ENCODE data around the gene MAML2.

Gene MAML2

DNA sequence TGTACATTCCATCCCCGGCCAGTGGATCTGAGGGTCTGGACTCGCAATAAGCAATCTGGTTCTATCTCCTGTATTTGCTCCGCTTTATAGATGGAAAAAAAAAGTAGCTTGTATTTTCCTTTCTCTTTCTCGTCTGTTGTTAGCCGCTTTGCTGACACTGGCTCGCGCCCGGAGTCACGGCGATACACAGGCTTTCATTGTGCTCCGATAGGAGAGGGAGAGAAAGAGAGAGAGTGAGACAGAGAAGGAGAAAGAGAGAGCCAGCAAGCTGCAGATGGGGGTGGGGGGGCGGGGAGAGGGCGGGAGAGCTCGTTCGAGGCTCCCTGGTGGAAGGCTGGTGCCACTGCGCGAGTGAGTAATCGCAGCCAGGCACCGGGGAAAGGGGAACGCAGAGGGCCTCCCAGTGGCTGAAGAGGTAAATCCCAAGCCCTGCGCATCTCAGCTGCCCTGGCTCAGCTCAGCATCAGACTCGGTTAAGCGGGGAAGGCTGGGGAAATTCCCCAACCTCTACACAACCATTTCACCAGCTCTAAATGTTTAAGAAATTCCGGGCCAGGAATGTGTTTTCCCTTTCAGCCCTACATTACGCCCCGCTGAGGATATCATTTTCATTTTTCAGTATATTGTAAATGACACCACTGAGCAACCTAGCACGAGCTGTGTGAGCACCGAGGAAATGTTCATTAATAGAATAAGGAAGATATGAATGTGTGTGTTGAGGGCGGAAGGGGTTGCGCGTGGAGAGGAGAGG, at the start of gene MAML2:
MAML2 (minus strand) TSS at position 235 of the 751 bp plus-strand sequence. CDS start 1,300 bp downstream, outside the sequence.
- no peak for FAIRE-seq

DNA sequence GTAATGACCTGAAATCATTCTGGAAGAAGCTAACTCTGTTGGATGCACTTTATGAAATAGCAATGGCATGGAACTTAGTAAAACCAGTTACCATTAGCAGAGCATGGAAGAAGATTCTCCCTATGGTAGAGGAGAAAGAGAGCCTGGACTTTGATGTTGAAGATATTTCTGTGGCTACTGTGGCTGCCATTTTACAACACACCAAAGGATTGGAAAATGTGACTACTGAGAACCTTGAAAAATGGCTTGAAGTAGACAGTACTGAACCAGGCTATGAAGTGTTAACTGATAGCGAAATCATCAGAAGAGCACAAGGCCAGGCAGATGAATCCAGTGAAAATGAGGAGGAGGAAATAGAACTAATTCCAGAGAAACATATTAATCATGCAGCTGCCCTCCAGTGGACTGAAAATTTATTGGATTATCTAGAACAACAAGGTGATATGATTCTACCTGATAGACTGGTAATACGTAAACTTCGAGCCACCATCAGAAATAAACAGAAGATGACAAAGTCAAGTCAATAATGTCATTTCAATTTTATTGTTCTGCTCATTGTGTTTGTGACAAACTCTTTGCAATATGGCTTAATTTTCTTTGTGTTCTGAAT, 48.8 kb upstream of the MAML2 start:
- FAIRE-seq: no peak

DNA sequence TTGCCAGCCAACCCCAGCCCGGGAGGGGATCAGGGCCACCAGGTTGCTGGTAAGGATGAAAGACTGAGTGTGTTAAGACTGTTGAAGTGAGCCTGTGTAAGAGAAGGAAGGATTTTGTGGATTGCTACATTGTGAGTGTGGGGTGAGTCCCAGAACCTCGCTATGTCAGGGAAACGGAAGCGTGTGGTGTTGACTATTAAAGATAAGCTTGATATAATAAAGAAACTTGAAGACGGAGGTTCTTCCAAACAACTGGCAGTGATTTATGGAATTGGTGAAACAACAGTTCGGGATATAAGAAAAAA, 47.4 kb upstream of the MAML2 start:
- FAIRE-seq: no peak

DNA sequence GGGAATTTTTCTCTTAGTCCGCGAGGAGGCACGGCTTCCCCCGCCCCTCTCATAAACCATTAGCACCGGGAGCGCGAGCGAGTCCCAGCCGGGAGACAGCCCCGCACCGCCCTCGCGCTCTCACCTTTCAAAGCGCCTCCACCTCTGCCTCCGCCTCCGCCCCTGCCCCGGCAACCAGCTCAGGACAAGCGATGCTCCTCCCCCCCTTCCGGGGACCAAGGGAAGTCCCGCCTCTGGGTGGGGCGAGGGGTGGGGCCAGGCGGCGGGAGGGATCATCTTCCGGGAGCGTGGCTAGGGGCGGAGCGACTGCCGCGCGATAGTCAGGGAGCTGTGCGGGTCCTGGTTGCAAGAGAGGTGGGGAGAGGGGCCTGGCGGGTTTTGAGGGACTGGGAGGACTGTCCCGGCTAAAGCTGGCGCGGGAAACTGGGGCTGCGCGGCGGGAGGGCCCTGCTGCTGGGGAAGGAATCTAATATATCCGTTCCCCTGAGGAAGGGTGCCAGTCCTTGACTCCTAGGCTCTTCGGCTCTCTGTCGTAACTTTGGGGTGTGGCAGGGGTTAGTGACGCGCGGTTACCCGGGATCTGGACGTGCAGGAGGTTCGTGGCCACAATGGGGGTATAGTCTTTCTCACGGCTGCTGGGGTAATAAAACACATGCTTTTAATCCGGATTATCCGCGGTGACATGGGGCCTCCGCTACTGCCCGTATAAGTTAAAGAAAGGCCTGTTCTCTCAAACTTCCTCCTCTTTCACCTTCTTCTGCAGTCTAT, 46.9 kb upstream of the MAML2 start, which contains the start of the genes CCDC82 and JRKL:
CCDC82 (minus strand) TSS at position 193 of the 768 bp plus-strand sequence. CDS start 5,165 bp downstream, outside the sequence.
JRKL (plus strand) TSS at position 294 of the 768 bp plus-strand sequence. CDS start 637 bp downstream, outside the sequence.
- no peak for FAIRE-seq

DNA sequence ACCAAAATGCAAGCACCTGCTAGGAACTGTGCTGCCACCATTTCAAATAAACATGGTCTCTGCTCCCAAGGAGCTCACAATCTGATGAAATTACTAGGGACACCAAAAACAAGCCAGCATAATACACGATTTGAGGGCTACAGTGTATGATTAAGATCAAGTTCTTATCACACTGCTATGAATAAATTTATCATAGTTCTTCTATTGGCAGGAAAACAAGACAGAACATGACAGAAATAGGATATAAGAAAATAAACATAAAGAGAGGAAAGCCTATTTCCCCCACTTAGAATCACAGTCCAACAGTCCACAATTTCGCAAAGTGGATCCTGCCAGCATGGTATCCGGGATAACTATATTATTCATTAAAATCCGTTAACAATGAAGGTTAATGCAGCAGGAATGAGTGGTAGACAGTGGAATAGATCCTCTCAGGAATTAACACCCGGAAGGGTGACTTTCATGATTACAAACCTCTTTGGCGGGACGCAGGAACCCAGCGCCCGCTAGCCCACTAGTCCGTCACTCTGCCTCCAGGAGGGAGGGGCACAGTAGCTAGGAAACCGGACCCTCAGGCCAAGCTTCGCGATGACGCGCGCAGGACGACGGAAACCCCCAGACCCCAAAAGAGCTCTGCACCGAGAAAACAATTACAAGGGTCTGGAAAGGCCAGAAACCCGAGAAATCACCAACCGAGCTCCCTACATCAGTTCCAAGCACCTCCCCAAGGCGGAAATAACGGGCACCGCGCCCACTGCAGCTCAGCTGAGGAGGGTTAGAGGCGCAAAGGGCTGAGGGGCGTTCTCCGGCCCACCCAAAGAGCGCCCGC, 46.1 kb upstream of the MAML2 start:
- no peak for FAIRE-seq

DNA sequence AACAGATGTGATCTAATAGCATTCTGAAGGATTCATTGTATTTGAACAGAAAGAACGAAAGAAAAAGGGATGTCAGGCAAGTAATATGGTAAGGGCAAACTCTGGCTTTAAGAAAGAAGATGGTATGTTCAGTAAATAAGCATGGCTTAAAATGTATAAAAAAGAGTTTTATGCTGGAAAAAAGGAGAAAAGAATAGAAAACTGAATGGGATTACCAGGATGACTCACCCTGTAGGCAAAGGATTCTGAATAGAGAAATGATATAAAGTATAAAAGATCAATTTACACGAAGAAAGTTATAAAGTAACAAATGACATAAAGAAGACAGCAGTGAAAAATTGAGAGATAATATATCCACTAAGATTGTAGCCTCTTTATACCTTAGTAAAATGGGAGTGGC, 42.2 kb upstream of the MAML2 start:
- FAIRE-seq: no peak

DNA sequence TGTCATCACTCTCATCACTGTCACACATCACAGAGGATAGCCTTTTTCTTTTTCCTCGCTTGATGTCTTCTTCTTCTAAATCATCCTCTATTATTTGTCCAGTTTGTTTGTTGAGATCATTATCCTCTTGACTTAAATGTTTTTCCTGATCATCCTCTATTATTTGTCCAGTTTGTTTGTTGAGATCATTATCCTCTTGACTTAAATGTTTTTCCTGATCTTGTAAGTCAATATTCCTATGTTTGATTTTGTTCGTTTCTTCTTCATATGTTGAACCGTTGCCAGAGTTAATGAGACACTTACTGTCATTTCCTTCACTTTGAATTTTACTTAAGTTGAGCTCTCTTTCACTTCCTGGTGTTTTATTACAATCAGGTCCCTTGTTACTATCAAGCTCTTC, 41.2 kb upstream of the MAML2 start:
- no peak for FAIRE-seq

DNA sequence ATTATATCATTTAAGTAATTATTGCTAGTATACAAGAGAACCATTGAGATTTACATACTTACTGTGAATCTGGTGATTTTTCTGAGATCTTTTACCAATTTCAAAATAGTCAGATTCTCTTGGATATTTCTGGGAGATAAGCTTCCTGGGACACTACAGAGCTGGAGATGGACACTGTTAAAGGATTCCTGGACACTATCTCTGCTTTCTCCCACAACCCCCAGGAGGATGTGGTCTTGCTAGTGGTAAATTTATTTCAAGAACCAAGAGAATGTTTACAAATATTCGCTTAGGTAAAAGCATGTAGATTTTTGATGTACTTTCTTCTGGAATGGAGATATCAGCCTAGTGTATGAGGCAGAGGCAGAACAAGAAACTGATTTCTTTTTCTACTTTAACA, 33.8 kb upstream of the MAML2 start:
- FAIRE-seq: no peak

DNA sequence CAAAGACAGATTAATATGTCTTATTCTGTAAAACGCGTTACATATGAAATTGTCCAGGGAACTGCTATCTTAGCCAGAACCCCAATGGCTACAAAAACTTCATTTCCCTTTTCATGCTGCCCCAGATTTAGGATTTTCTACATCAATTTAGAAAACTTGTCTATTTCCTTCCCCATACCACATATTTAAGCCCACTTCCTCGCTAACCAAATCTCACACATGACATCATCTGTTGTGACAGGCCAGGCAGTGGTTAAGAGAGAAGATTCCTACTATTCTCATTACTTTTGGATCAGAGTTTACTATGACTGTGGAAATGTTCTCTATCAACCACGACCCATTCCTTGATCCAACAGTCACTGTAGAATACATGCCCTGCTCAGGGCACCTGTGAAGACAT, 30.8 kb upstream of the MAML2 start:
- FAIRE-seq: no peak

DNA sequence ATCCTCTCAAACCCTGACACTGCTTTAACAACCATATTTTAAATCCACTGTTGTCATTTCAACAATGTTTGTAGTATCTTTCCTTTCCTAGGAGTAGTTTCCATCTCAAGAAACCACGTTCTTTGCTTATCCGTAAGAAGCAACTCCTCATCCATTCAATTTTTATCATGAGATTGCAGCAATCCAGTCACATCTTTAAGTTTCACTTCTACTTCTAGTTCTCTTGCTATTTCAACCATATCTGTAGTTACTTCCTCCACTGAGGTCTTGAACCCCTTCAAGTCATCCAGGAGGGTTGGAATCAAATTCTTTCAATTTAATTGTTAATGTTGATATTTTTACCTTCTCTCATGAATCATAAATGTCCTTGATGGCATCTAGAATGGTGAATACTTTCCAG, 24.3 kb upstream of the MAML2 start:
- no peak for FAIRE-seq

DNA sequence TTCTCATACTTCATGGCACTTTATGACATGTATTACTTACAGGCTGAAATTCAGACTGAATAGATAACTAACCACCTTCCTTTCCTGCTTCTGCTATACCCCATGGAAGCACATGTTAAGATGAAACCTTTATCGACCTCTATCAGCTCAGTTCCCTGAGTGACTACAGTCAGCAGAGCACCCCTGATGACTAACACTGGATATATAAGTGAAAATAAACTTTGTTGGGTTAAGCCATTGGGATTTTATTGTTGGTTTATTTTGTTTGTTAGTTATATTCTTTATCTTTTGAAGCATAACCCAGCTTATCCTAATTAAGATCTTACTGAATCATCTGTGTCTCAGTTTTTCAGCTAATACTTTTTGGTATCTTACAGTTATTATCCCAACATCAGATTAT, 23.0 kb upstream of the MAML2 start:
- no peak for FAIRE-seq

DNA sequence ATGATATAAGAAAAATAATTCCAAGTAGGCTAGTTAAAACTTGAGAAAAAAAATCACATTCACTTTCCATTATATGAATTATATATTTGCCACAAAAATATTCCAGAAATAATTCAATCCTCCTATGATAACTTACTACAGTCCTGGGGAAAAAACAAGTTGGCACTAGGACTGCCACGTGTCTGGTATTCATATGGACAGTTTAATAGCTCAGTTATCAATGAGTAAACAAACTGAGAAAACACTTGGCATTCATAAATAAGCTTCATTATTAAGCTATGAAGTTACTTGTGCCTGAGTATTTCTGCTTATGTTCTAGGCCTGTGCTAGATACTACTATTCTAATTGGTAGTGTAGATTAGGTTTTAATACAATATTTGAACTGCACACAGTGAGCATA, 22.5 kb upstream of the MAML2 start:
- FAIRE-seq: no peak

DNA sequence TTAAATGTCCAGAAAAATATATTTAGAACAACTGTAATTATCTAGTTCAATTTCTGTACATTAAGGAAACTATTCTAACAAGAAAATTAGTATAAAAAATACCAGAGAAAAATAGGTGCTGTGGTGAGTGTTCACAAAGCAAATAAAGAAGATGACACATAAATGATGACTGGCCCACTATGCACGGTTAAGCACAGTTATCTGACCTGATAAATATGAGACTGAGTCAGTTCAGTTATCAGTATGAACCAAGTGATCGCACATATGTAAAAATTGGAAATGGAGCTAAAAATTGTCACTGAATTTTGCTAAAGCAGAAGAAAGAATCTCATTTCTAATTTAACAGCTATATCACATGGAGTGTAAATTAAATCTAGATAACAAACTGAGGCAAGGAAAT, 18.8 kb upstream of the MAML2 start:
- FAIRE-seq: no peak

DNA sequence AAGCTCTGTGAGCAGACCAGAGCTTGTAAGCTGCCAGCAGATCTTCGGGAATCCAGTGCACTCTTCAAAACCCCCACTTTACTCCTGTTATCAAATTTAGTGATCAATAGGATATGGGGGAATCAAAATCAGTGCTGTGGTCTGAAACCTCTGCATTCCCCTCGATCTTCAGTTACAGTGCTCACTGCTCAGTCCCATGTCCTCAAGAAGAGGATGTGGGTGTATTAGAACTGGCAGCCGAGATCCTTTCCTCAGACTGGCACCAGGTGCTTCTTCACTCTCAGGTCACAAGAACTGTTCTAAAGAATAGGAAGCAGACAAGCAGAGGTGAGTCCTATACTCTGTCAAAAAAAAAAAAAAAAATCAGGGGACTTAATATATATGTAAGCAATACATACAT, 15.3 kb upstream of the MAML2 start:
- no peak for FAIRE-seq

DNA sequence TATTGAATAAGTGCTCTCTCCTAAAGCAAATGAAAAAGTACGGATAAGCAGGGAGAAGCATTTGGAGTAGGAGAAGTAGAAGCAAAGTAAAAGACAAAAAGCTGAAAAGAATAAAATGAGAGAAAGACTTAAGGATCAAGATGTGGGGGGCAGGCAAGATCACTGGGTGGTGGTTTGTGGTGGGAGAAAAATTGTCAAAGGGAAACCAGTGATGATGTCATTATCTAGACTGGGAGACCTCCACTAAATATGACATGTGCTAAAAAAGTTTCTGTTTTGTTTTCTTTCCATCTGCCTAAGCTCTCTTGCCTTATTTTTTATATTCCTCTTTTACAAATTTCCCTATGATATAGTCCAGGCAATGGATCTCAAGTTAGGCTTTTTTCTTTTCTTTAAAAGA, 14.8 kb upstream of the MAML2 start:
- no peak for FAIRE-seq

DNA sequence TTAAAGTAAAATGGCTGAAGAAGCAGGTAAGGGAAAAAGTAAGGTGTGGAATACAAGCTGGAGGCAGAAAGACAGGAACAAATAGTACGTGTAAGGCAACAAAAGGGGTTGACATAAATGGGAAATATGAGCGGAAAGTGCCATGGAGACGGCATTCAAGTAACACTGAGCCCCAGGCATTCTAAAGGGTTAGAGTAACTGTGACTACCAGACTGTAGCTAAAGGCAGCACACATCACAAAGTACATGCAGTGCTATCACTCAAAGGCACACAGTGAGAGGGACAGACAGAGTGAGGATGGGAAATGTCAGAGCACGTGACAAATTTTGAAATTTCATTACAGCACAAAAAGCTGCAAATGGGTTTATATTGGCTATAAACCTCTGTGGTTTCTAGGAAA, 13.9 kb upstream of the MAML2 start:
- no peak for FAIRE-seq

DNA sequence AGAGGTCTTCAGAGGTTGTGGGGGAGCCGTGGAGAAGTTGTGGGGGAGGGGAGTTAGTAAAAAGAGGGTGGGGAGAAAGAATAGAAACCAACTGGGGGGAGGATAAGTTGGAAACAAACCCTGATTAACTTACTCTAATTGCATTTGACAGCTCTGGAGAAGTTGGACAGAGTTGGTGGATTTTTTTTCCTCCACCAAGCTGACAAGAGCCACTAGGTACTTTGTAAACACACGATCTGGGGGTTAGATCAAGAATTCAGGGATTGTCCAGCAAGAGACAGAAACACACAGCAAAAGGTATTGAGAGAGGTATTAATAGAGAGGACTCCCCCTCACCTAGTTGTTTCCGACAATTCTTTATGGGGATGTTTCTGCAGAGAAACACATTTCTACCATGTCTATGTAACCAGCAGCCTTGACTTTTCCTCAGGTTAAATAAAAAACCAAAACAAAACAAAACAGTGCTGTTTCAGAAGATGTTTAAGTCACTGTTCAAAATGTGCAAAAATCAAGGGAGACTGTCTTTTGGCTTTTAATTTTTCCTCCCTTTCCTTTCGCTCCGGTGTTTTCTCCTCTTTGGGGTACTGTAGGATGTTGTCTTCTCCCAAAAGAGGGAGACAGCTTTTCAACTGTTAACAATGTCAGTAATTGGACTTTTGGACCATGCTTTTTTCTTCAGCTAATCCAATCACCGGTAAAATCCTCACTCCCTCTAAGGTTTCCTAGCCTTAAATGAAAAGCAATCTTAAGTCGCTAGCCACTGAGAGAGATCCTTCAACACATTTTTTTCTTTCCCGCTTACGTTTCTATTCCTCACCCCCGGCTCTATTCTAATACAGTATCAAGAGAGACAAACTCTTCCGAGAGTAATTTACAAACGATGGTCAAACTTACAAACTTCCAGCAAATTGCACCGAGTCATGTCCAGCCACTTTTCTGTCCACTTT, 708 bp downstream of the MAML2 start:
- no peak for FAIRE-seq

DNA sequence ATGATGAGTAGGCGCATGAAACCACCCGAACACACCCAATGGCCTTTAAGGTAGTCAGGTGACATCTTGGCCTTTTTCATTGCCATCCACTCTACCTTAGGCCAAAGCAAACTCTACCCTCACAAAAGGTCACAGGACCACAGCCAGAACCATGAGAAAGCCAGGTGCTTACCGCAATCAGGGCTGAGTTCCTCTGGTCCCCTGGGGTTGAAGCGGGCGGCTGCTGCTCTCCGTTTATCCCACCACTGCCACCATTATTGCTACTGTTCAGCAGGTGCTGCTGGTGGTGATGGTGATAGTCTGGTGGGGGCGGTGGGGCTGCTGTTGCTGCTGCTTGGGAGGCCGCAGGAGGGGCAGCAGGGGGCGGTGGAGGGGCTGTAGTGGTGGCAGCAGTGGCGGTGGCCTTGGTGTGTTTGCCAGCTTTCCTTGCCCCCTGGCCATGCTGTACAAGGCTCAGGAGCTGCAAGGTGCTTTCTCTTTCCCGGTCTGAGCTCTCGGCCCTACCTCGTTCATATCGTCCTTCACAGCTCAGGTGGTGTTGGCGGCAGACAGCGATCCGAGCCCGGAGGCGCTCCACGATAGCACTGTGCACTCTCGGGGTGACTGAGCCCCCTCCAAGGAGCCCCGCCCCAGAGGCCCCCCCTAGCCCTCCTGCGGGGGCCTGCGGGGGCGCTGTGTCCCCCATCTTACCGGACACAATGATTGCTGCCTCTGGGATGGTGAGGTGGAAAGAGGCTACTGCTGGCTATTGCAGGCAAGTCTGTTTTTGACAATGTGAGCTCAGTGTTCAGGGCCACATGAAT, 1.6 kb downstream of the MAML2 start:
- FAIRE-seq: no peak

DNA sequence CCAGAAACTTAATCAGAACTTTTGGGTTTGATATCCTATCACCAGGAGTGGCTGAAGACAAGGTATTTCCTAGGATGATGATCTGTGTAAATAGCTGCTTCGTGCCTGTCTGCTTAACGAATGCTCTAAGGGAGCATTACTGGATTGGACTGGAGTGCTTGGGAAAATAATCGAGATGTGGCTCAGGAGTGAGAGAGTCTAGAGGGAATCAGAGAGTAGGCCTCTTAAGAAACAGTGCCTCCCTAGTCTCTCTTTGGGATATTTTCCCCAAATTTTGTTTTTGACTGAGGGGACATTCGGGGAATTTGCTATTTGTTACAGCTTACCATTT, 2.5 kb downstream of the MAML2 start:
- FAIRE-seq: no peak

DNA sequence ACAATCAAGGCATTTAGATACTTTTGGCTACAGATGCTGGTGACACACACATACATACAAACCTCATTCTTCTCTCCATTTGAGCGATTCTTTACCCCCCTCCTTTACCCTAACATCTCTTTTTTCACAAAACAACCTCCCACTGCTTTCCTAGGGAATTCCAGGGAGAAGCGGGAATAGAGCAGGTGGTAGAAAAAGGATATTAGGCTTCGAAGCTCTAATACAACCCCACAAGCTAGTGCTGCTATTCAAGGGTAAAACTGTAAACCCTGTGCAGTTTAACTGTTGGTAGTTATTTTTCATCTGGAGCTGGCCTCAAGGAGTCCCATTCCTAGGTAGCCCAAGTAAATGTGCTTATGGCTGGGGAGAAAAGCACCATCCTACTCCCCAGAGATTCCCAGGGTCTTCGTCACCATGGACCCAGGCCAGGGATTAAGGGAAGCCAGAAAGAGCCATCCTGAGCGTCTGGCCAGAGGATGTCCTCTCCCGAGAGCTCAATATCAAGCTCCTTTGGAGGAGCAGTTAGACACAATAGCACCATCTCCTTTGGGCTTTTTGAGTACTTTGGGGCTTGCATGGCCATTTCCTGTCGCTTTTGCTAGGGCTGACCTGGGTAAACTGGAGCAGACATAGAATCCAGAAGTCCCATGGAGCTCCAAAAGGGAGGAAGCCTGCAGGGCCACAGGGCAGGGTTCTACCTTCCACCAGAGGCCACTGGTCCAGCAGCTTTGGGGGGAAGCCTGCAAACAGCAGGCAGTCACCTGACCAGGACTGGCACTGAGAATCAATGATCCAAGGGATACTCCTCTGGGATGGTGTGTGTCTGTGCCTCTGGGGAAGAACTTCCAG, 3.1 kb downstream of the MAML2 start:
- no peak for FAIRE-seq
